ENCODE measurements around the gene JAML. TPM values are rescaled to one million over a fixed set of nuclear protein-coding genes. Genes with fewer than 3 reads are reported as not detected.

JAML gene
- total RNA-seq, 1 donor from 2014 or later = not detected

GRCh38 chr11:118213201-118213600 lies 11.6 kb downstream of the JAML start:
- H3K27me3 Mint-ChIP-seq (ENCODE audit: low read depth) = peaks cover 72% of the 10 kb centered on the region
- H3K4me3 Mint-ChIP-seq (ENCODE audit: unreplicated experiment) = no peak overlapping the region
- H3K4me1 Mint-ChIP-seq (ENCODE audit: low read depth) = peaks cover 7% of the 10 kb centered on the region
- DNase-seq (ENCODE audit: low spot score) = no peak
- no peaks in the 10 kb centered on the region for H3K9me3 Mint-ChIP-seq (ENCODE audit: low read depth)
- no peaks in the 10 kb centered on the region for H3K36me3 Mint-ChIP-seq (ENCODE audit: low read depth)
- no peak overlapping the region for H3K27ac Mint-ChIP-seq (ENCODE audit: unreplicated experiment)
- no peak for TF ChIP-seq CTCF (IDR thresholded peaks at IDR 0.05)

GRCh38 chr11:118212781-118213191 lies 12.0 kb downstream of the JAML start:
- no peak for TF ChIP-seq CTCF (IDR thresholded peaks at IDR 0.05)
- peaks cover 74% of the 10 kb centered on the region for H3K27me3 Mint-ChIP-seq (ENCODE audit: low read depth)
- no peak overlapping the region for H3K4me3 Mint-ChIP-seq (ENCODE audit: unreplicated experiment)
- DNase-seq (ENCODE audit: low spot score) = no peak
- peaks cover 7% of the 10 kb centered on the region for H3K4me1 Mint-ChIP-seq (ENCODE audit: low read depth)
- H3K36me3 Mint-ChIP-seq (ENCODE audit: low read depth) = no peaks in the 10 kb centered on the region
- H3K9me3 Mint-ChIP-seq (ENCODE audit: low read depth) = no peaks in the 10 kb centered on the region
- H3K27ac Mint-ChIP-seq (ENCODE audit: unreplicated experiment) = no peak overlapping the region

- TF ChIP-seq CTCF (IDR thresholded peaks at IDR 0.05) = no peak
- Mint-ChIP-seq H3K27ac (ENCODE audit: unreplicated experiment) (no peak overlapping the region), H3K9me3 (ENCODE audit: low read depth) (no peaks in the 10 kb centered on the region), H3K27me3 (ENCODE audit: low read depth) (peaks cover 74% of the 10 kb centered on the region), H3K36me3 (ENCODE audit: low read depth) (no peaks in the 10 kb centered on the region), H3K4me3 (ENCODE audit: unreplicated experiment) (no peak overlapping the region), H3K4me1 (ENCODE audit: low read depth) (peaks cover 7% of the 10 kb centered on the region)
- no peak for DNase-seq (ENCODE audit: low spot score)
Observed at GRCh38 chr11:118212131-118212725, 12.6 kb downstream of the JAML start.

- Mint-ChIP-seq H3K36me3 (ENCODE audit: low read depth) (no peaks in the 10 kb centered on the region), H3K4me1 (ENCODE audit: low read depth) (peaks cover 7% of the 10 kb centered on the region), H3K27me3 (ENCODE audit: low read depth) (peaks cover 76% of the 10 kb centered on the region), H3K4me3 (ENCODE audit: unreplicated experiment) (no peak overlapping the region), H3K27ac (ENCODE audit: unreplicated experiment) (no peak overlapping the region), H3K9me3 (ENCODE audit: low read depth) (no peaks in the 10 kb centered on the region)
- DNase-seq (ENCODE audit: low spot score) = no peak
- no peak for TF ChIP-seq CTCF (IDR thresholded peaks at IDR 0.05)
Observed at GRCh38 chr11:118211006-118211405, 13.8 kb downstream of the JAML start.

GRCh38 chr11:118210323-118210722 lies 14.5 kb downstream of the JAML start:
- peaks cover 78% of the 10 kb centered on the region for H3K27me3 Mint-ChIP-seq (ENCODE audit: low read depth)
- H3K4me3 Mint-ChIP-seq (ENCODE audit: unreplicated experiment) = no peak overlapping the region

More at GRCh38 chr11:118210323-118210722, 14.5 kb downstream of the JAML start:
- Mint-ChIP-seq H3K27ac (ENCODE audit: unreplicated experiment) (no peak overlapping the region), H3K36me3 (ENCODE audit: low read depth) (no peaks in the 10 kb centered on the region), H3K4me1 (ENCODE audit: low read depth) (peaks cover 7% of the 10 kb centered on the region), H3K9me3 (ENCODE audit: low read depth) (no peaks in the 10 kb centered on the region)
- TF ChIP-seq CTCF (IDR thresholded peaks at IDR 0.05) = no peak
- no peak for DNase-seq (ENCODE audit: low spot score)
